Stimulated activated CD8-positive, alpha-beta memory T cell treated with anti-CD3 and anti-CD28 coated beads, Interleukin-12 subunit alpha, Interleukin-12 subunit beta, amount 100 ng/mL, for 1 hour (primary cell): Measurements from ENCODE around the gene ZFAND2A.

Experiments
- DNase-seq: peaks from one replicate; pipeline ENCODE4 v3.0.0-alpha.2; 2020; ENCODE audit warnings: low read depth

The ZFAND2A gene

DNA sequence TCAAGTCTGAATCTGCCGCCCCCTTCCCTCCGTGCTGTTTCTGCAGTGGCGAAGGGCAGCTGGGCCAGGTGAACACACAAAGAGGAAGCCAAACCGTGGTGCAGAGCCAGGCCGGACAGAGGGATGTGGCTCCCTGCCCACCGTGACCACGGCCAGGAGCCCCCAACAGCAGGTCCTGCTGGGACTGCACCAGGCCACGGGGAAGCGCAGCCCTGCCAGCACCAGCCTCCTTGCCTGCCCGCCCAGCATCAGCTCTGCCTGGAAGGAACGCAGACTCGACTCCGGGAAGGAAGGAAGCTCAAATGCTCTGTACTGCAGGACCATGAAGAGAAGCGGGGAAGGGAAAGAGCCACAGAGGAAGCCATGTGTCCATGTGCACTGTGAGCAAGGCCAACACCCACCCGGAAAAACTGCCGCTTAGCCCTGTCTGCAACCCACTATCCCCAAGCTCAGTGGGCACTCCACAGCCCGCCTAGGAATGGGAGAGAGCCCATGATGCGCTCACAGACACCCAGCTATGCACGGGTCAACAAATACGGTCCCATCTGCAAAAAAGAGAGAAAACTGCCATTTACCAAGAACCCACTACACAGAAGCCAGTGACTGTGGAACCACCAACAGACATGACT, 53.1 kb downstream of the ZFAND2A start:
- DNase-seq = no peak

DNA sequence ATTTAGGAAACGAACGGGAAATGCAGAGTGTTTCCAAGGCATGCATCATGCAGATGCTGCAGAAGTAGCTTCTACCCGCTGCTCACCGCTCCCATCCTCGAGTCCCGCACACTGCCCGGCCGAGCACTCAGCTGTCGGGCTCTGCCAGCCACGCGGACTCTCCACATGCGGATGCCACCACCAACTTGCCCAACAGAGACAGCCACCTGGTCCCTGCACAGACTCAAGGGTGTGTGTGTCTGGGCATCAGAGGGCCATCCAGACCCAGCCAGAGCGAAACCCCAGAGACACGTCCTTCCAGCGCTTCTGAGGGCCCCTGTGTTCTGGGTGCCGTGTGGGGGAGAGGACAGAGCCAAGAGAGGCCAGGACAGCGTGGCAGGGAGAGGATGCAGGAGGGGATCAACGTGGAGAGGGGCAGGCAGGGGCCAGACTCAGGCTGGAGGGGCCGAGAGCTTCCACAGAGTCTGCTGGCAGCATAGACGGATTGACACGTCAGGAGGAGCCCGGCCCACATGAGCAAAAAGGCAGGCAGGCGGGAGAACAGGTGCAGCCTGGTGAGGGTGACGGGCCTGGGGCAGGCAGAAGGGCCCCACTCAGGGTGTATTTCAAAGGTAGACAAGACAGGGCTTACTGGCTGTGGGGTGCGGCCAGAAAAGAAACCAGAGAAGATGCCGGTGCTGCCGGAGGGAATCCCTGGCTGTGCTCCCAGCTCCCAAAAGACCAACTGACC, 53.8 kb downstream of the ZFAND2A start:
- no peak for DNase-seq

DNA sequence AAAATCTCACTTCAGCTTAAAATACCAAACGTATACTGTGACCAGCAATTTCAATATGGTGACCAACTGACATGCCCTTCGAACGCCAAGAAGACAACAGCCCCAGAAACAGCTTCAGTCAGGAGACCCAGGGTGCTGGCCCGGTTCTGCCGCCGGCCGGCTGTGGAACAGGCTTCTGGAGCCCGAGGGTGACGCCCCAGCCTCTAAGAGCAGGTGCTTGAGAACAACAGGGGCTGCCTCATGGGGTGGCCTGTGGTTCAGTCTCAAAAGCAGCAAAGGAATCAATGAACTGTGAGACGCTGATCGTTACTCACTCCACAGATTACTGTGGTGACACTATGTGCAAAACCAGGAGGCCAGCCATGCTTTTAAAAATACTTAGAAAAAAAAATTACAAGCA, 54.8 kb downstream of the ZFAND2A start:
- DNase-seq = no peak

DNA sequence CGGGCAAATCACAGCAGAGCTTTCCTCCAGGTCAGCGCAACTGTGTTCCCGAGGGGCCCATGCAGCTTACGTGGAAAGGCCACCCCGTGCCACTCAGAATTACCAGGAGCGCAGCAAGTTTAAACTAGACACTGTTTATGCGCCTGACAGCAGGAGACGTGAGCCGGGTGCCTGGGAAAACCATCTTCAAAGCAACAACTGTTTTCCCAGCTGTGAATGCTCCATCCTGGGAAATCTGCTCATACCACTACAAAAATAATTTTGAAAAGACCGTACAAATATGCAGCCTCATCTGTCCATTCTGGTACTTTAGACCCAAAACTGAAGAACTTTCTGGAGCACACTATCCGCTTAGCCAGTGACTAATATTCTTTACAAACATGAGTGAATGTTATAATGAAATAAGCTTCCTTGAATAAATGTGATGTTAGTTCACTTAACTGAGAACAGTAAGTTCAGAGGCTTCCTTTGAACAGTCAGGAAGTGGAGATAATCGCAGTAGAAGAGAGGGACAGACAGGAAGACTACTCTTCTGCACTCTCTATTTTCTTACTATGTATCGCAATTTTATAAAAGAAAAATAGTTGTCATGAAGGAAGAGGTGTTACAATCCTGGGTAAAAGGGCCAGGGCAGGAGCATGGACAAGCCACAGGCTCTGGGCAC, 55.3 kb downstream of the ZFAND2A start:
- no peak for DNase-seq

DNA sequence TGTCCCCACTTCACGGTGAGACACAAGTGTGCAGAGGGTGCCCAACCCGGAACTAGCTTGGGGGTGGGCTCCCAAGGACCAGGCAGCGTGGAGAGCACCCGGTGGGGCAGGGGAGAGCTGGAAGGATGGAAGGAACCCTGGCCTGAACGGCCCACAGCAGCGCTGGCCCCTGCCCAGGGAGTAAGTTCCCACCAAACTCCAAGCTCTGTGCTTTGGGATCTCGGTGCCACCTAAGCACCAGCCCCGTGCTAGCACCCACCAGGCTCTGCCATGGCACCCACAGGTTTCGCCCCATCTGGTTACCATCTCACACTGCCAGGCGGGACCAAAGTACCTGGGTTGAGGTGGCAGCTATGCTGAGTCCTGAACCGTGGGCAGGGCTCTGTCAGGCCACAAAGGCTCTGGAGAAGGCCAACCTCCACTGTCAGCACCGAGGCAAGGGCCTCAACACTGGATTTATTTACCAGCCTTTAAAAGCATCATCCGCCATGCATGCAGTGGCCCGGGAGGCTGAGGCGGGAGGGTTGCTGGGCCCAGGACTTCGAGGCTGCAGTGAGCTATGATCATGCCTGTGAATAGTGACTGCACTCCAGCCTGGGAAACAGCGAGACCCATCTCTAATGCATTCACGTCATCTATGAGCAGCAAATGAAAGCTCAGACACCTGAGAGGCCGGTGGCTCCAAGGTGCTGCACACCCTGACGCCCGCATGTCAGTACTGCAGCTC, 56.0 kb downstream of the ZFAND2A start:
- DNase-seq = no peak

DNA sequence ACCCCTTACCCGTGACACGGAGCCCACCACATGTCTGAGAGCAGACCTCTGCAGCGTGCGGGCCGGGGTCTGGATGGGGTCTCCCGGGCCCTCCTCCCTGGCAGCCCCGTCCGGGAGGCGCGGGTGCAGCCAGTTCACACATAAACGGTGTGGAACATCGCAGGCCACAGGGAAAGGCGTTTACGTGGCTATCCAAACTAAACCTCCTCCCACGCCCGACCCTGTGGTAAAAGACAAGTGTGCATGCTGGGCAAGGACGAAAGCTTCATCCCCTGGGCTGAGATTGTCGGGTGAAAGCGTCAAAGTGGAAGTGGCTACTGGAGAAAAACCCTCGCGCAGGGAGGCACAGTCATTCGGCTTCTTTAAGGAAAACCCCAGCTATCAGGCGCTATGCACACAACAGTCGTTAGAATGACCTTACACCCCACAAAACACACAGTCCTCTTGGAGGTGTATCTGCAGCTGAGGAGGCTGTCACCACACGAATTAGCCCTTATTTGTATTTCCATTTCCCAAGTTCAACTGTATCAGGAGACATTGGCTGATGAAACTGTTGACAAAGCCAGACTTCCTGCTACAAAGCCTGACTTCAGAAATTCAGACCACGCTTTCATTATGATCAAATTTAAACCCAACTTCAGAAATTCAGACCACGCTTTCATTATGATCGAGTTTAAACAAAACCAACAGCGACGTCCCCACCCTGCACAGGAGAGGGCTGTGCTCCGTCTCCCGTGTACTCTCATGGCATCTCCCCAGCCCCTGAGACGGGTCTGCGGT, 56.8 kb downstream of the ZFAND2A start:
- no peak for DNase-seq
